Lower lobe of right lung (tissue), 2 donors: Measurements from ENCODE around the gene PDLIM7. TPM values are rescaled to one million over a fixed set of nuclear protein-coding genes. Genes with fewer than 3 reads are reported as not detected.

Experiments used
- ATAC-seq, 2 donors: fragments of 200-7000 bp; cut with Tn5 transposase; one replicate each; pipeline ENCODE4 v1.9.1; 2020 to 2022; ENCODE audit warnings: mild to moderate bottlenecking in 2 of 2, moderate library complexity in 2 of 2
- DNase-seq: peaks from one replicate; pipeline ENCODE4 v3.0.0-alpha.2; 2020
- H3K27ac ChIP-seq: fragments of 200-600 bp; one replicate; pipeline ENCODE4 v1.8.0; 2022
- H3K27me3 ChIP-seq: fragments of 200-600 bp; one replicate; pipeline ENCODE4 v1.8.0; 2022; ENCODE audit warnings: low read depth
- H3K36me3 ChIP-seq: fragments of 200-600 bp; one replicate; pipeline ENCODE4 v1.8.0; 2022; ENCODE audit warnings: mild to moderate bottlenecking
- H3K4me1 ChIP-seq: fragments of 200-600 bp; one replicate; pipeline ENCODE4 v1.8.0; 2022
- H3K4me3 ChIP-seq: fragments of 200-600 bp; one replicate; pipeline ENCODE4 v1.8.0; 2022; ENCODE audit warnings: mild to moderate bottlenecking
- H3K9me3 ChIP-seq: fragments of 200-600 bp; one replicate; pipeline ENCODE4 v1.8.0; 2022
- intact Hi-C: fragments of 100-400 bp; cut with DNase I; formaldehyde crosslinking; loops from one replicate; pipeline ENCODE4 v1.11.0; 2022
- total RNA-seq: library from RNA; stranded (reverse); fragmentation: NEBNext Ultra II Directional; extraction: Animal tissue kit (Norgen Biotek cat#: 25700); gene quantifications from one replicate; pipeline ENCODE4 v1.2.1, GENCODE V29; 2021
- TF ChIP-seq, protein P1 (sequence below): fragments of 200-600 bp; IDR thresholded peaks from one replicate; pipeline ENCODE4 v1.8.0; 2022; ENCODE audit warnings: antibody characterized with exemption, mild to moderate bottlenecking
- donor health status: DM: no; HTN: yes; CAD: no; lungs with severe emphysema.

PDLIM7 gene
- total RNA-seq, 1 donor from 2014 or later = 47.1 TPM

DNA sequence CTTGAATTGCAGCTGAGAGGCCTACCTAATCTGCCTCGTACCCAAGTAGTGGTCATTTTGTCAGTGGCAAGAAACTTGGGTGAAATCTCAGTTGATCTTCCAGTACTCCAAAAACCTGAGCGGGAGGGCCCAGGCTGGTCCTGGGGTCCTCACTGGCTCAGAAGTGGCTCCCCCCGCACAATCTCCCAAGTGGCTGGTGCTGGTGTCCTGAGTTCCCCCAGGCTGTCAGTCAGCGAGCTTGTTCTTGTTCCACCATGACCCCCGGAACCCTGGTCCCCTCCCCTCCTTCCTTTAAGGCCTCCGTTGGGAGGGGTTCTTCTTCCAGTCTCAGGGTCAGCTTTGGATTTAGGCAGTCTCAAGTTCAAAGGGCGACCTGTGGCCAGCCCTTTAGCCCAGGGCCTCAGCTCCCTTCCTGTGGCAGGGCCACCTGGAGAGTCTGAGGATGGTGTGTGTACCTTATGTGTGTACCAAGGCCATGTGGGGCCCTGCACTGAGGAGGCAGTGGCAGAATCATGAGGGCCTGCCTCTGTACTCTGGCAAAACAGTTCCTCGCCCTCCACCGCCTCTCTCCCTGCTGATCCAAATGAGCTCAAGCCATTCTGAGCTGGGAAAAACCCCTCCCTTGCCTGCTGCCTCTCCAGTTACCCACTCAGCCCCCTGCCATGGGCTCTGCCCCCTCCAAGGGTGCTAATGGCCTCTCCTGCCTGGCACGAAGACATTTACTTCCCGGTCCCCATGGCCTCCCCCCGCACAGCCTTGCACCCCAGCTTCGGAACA is 19.5 kb downstream of the PDLIM7 start:
- intact Hi-C loops = no loop called here
- Histone ChIP-seq H3K4me3 (no peak overlapping the region), H3K36me3 (peaks cover 7% of the 10 kb centered on the region), H3K27ac (no peak overlapping the region), H3K9me3 (no peaks in the 10 kb centered on the region), H3K27me3 (no peaks in the 10 kb centered on the region), H3K4me1 (peaks cover 24% of the 10 kb centered on the region)
- no peak for DNase-seq
- ATAC-seq = no peak
- TF ChIP-seq, protein P1, sequence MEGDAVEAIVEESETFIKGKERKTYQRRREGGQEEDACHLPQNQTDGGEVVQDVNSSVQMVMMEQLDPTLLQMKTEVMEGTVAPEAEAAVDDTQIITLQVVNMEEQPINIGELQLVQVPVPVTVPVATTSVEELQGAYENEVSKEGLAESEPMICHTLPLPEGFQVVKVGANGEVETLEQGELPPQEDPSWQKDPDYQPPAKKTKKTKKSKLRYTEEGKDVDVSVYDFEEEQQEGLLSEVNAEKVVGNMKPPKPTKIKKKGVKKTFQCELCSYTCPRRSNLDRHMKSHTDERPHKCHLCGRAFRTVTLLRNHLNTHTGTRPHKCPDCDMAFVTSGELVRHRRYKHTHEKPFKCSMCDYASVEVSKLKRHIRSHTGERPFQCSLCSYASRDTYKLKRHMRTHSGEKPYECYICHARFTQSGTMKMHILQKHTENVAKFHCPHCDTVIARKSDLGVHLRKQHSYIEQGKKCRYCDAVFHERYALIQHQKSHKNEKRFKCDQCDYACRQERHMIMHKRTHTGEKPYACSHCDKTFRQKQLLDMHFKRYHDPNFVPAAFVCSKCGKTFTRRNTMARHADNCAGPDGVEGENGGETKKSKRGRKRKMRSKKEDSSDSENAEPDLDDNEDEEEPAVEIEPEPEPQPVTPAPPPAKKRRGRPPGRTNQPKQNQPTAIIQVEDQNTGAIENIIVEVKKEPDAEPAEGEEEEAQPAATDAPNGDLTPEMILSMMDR = no peak

DNA sequence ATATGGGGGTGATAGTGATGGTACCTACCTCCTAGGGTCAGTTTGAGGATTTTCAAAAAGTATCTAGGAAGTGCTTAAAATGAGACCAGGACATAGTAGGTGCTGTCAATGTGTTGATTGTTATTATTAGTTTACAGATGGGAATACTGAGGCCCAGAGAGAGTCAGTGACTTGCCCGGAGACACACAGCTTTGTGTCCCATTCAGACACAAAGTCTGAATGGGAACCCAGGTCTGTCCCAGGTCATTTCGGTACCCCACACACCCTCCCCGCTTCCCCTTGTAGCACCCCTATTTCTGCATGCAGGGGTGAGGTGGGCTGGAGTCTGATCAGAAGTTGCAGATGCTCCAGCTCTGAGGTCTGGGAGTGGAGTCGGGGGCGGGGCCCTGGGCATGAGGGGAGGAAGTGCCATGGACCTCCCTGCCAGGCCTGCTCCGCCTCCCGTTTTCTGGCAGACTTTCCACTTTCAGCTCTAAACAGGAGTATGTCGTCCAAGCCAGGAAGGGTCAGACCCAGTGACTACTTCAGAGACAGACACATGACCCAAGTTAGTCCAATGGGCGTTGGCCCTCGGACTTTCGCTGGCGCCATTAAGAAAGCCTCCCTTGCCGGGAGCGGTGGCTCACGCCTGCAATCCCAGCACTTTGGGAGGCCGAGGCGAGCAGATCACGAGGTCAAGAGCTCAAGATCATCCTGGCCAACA is 20.7 kb downstream of the PDLIM7 start:
- Histone ChIP-seq H3K4me1 (peaks cover 35% of the 10 kb centered on the region), H3K27ac (peak overlapping the region; percentile 4), H3K27me3 (peaks cover 11% of the 10 kb centered on the region), H3K9me3 (no peaks in the 10 kb centered on the region), H3K36me3 (no peaks in the 10 kb centered on the region), H3K4me3 (no peak overlapping the region)
- TF ChIP-seq, protein P1 = no peak
- intact Hi-C loops = no loop called here
- ATAC-seq = no peak
- no peak for DNase-seq

DNA sequence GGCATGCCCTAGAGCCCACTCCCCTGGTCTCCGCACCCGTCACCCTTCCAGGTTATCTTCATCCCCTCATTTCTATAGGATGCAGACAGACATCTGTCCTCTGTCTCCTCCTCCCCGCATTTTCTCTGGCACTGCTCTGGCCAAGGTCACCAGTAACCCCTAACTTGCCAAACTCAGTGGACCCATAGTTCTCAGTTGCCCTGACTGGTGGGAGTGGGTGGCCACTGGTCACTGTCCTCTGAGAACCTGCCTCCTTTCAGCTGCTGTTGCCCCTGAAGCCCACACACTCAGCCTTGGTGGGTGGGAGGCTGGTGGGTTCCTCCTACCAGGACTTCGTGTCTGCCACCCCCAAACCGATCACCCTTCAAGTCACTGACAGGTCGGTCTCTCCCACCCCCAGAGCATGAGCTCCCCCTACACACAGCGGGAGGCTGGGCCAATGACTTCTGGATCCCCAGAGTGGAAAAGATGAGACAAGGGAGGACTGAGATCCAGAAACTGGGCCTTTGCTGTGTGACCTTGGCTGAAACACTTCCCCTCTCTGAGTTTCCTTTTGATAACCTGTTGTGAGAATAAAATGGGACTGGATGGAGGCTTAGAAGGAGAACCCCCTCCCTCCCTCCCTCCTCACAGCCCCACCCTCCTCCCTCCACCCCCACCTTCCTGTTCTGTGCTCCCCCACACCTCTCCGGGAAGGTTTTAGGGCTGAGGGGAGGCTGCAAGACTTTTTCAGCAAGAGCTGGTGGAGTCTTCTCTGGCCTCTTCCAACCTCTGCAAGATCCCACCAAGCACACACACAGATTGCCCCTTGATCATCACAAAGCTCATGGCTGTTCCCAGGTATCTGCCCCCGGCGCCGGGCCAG is 21.6 kb downstream of the PDLIM7 start:
- no peaks in the 10 kb centered on the region for H3K36me3 ChIP-seq
- ATAC-seq (no peak), DNase-seq (no peak)
- peaks cover 11% of the 10 kb centered on the region for H3K27me3 ChIP-seq
- TF ChIP-seq, protein P1 = no peak
- H3K27ac ChIP-seq = no peak overlapping the region
- H3K4me1 ChIP-seq = peaks cover 39% of the 10 kb centered on the region
- no peak overlapping the region for H3K4me3 ChIP-seq
- no peaks in the 10 kb centered on the region for H3K9me3 ChIP-seq
- intact Hi-C loops = no loop called here

DNA sequence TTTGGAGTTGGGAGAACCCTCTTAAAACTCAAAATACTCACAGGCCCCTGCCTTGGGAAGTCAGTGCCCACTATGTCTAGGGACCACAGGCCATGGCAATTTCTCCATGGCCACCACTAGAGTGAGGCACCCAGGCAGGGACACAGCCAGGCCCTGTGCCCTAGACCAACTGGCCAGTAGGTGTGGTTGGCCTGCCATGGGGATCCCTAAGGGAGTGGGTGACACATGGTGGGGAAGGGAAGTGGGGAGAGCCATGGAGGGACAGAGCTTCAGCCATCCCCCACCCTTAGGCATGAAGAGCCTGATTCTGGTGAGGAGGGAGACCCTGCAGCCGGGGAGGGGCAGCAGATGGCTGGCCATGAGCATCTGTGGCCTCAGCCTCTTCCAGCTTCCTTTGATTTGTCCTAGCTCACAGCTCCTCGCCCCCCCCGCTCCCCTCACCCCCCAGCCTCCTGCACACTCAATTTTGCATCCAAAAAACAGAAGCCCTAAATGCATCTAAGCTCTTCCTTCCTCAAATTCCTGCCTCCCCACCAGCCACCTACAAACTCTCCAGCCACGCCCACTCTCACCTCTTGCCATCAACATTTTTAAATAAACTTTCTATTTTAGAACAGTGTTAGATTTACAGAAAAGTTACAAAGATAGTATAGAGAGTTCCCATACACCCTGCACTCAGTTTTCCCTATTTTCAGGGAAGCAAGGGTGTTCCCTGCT is 22.4 kb downstream of the PDLIM7 start:
- peaks cover 36% of the 10 kb centered on the region for H3K4me1 ChIP-seq
- DNase-seq (no peak), ATAC-seq (no peak)
- H3K4me3 ChIP-seq = no peak overlapping the region
- intact Hi-C loops = no loop called here
- no peaks in the 10 kb centered on the region for H3K36me3 ChIP-seq
- TF ChIP-seq, protein P1 = no peak
- H3K27ac ChIP-seq = peak overlapping the region; percentile 4
- no peaks in the 10 kb centered on the region for H3K9me3 ChIP-seq
- H3K27me3 ChIP-seq = peaks cover 11% of the 10 kb centered on the region

DNA sequence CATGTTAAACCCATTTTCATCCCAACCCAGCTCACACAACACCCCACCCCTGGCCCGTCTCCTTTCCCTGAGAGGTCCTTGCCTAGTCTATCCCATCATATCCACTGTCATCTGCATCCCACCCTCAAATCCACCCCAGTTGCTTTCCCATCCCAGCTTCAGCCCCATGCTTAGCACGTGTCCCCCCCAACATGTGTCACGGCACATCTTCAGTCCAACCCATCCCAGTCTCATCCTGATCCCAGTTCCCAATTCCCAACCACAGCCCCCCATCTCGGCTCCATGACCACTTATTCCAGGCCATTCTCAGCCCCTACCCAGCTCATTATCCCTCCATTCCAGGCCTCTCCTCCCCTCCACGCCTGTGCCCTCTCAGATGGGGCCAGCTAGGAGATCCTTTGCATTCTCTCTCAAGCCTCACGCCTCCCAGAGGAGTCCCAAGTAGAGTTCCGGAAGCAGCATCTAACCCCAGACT is 23.4 kb downstream of the PDLIM7 start:
- Histone ChIP-seq H3K27ac (peak overlapping the region; percentile 4), H3K9me3 (no peaks in the 10 kb centered on the region), H3K4me3 (no peak overlapping the region), H3K4me1 (peaks cover 26% of the 10 kb centered on the region), H3K27me3 (peaks cover 11% of the 10 kb centered on the region), H3K36me3 (no peaks in the 10 kb centered on the region)
- no peak for ATAC-seq
- TF ChIP-seq, protein P1 = no peak
- DNase-seq = no peak
- intact Hi-C loops = no loop called here
